KG1 (cell line): Measurements from ENCODE around the gene RAB11FIP4.
"Not testable (repeated sequence)": the region's sequence is repeated elsewhere in the genome, so short reads cannot be mapped to it uniquely, and the experiment has no call there.

Experiments
- DNase-seq: peaks from one replicate; lab custom pipeline; 2025; lab: John Stamatoyannopoulos, UW

The RAB11FIP4 gene

GRCh38 chr17:31433091-31433790 is 41.8 kb downstream of the RAB11FIP4 start:
- peak; percentile 30 for DNase-seq

- DNase-seq = no peak
These were observed 42.6 kb downstream of the RAB11FIP4 start for GRCh38 chr17:31433811-31434726.

- no peak for DNase-seq
These were observed 43.2 kb downstream of the RAB11FIP4 start for GRCh38 chr17:31434727-31435050.

GRCh38 chr17:31435581-31435980 is 44.1 kb downstream of the RAB11FIP4 start:
- DNase-seq = no peak

- no peak for DNase-seq
These were observed 46.4 kb downstream of the RAB11FIP4 start for GRCh38 chr17:31437720-31438400.

DNA sequence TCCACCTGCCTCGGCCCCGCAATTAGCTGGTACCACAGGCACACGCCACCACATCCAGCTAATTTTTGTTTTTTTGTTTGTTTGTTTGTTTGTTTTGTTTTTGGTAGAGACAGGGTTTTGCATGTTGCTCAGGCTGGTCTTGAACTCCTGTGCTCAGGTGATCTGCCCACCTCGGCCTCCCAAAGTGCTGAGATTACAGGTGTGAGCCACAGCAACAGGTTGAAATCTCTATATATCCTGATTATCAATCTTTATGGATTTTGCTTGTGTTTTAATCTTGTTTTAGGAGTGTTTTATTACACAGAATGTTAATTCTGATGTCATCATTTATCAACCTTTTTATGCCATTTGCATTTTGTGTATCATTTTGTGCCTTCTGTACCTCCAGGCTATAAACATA is 48.2 kb downstream of the RAB11FIP4 start:
- no peak for DNase-seq

DNA sequence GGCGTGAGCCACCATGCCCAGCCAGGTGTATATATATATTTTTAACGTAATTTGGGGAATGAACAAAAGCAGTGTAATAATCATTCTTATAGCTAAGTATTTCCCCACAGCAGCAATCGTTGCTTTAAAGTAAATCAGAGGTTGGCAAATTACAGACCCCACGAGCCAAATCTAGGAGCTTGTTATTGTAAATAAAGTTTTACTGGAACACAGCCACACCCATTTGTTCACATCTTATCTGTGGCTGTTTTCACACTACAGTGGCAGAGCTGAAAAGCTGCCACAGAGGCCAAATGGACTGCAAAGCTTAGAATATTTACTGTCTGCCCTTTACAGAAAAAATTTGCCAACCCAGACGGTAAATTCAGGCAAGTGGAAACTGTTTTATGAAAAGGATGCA is 50.8 kb downstream of the RAB11FIP4 start:
- DNase-seq = no peak

- DNase-seq = not testable (repeated sequence)
These were observed 51.4 kb downstream of the RAB11FIP4 start for GRCh38 chr17:31442856-31443255.

GRCh38 chr17:31443386-31443785 is 51.9 kb downstream of the RAB11FIP4 start:
- DNase-seq = no peak

DNA sequence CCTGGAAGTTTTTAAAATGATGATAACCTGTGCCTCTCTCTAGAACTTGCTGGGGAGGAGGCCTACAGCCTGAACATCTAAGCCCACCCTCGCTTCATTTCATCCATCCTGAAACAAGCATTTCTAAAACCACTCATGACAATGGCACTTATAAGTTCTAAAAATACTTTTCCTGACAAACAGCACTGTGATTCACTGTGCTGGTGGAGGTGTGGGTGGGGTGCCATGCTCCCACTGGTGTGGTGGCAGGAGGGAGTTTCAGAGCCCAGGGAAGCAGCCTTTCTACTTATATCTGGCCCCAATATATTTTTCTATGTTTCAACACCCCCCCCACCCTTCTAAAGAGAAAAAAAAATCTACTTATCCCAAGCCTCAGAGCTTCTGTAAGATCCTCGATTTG is 52.6 kb downstream of the RAB11FIP4 start:
- DNase-seq = no peak

GRCh38 chr17:31446195-31446967 is 54.9 kb downstream of the RAB11FIP4 start:
- no peak for DNase-seq

- DNase-seq = no peak
These were observed 57.1 kb downstream of the RAB11FIP4 start for GRCh38 chr17:31448467-31449077.

- no peak for DNase-seq
These were observed 57.6 kb downstream of the RAB11FIP4 start for GRCh38 chr17:31449111-31449510.

GRCh38 chr17:31449746-31450145 is 58.3 kb downstream of the RAB11FIP4 start:
- no peak for DNase-seq

- DNase-seq = no peak
These were observed 60.6 kb downstream of the RAB11FIP4 start for GRCh38 chr17:31452101-31452500.

DNA sequence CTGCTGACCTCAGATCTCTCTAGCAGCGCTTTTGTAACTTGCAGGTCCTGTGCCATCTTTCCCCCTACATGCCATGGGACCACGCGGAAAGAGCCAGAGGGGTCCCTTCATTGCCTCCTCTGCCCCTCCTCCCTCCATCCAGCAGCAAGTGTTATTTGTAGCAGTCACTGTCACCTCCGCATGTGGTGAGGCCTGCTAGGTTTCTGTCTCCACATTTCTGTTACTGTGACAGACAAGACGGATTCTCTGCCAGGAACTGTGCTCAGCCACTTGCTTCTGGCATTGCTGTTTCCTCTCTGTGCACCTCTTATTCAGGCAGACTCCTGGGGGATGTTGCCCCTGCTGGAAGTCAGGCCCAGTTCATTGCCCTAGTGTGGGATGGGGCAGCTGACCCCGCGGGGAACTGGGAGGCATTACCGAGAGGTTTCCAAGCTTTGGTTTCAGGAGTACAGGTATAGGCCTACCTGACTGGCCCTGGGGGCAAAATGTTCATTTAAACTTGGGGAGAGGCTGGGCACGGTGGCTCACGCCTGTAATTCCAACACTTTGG is 61.2 kb downstream of the RAB11FIP4 start:
- DNase-seq = no peak

- DNase-seq = no peak
These were observed 62.4 kb downstream of the RAB11FIP4 start for GRCh38 chr17:31453896-31454295.

GRCh38 chr17:31456814-31457213 is 65.3 kb downstream of the RAB11FIP4 start:
- DNase-seq = no peak

- no peak for DNase-seq
These were observed 66.1 kb downstream of the RAB11FIP4 start for GRCh38 chr17:31457391-31458234.

GRCh38 chr17:31458829-31459228 is 67.4 kb downstream of the RAB11FIP4 start:
- DNase-seq = no peak
